Thyroid gland (tissue), 4 donors: ENCODE results near the gene PIGS. TPM values are rescaled to one million over a fixed set of nuclear protein-coding genes. Genes with fewer than 3 reads are reported as not detected.
A peak's percentile ranks its signal among the peaks of the same experiment; 100 is the strongest.

Experiments used
- DNase-seq, 2 donors: peaks; one replicate each; pipeline ENCODE4 v3.0.0-alpha.2; 2019
- H3K27ac ChIP-seq, 3 donors: fragments of 200-600 bp; sonication (generic); 1 replicate in 2 of 3; 2 replicates in 1 of 3; pipeline ENCODE4 v1.5.1; 2016 to 2019; ENCODE audit warnings: mild to moderate bottlenecking in 1 of 3, moderate library complexity in 1 of 3
- H3K27me3 ChIP-seq: fragments of 200-600 bp; sonication (generic); one replicate; pipeline ENCODE4 v1.5.1; 2019
- H3K36me3 ChIP-seq, 2 donors: fragments of 200-600 bp; sonication (generic); one replicate each; pipeline ENCODE4 v1.5.1; 2016 to 2019
- H3K4me1 ChIP-seq, 2 donors: fragments of 200-600 bp; sonication (generic); one replicate each; pipeline ENCODE4 v1.5.1; 2017 to 2019
- H3K4me3 ChIP-seq, 3 donors: fragments of 200-600 bp; sonication (generic); replicated peaks in 1 of 3; 1 replicate in 2 of 3; 2 replicates in 1 of 3; pipeline ENCODE4 v1.5.1; 2016; ENCODE audit warnings: mild to moderate bottlenecking in 1 of 3
- H3K9me3 ChIP-seq: fragments of 200-600 bp; sonication (generic); one replicate; pipeline ENCODE4 v1.5.1; 2017
- POLR2A ChIP-seq, 2 donors: fragments of 450-650 bp; IDR thresholded peaks; one replicate each; pipeline ENCODE4 v1.6.1; 2017; ENCODE audit warnings: antibody characterized with exemption in 2 of 2, mild to moderate bottlenecking in 2 of 2, moderate library complexity in 1 of 2
- WGBS, 2 donors: methylation state at CpG; one replicate each; pipeline ENCODE4 v1.1.5; 2017; 5-methylcytosine and 5-hydroxymethylcytosine counted together
- intact Hi-C: fragments of 100-400 bp; cut with DNase I; formaldehyde crosslinking; loops from one replicate; pipeline ENCODE4 v1.15.1; 2023
- total RNA-seq, 4 donors: library from RNA; depleted of rRNA; stranded (reverse); fragments of >200 nt; gene quantifications; one replicate each; pipeline ENCODE4 v1.2.3, GENCODE V29; 2016
- TF ChIP-seq, protein P1 (sequence below), 6 experiments: fragments of 200-600 bp in 3 of 6; fragments of 450-650 bp in 3 of 6; sonication (generic) in 3 of 6; IDR thresholded peaks; one replicate each; pipeline ENCODE4 v1.5.1; 2016 to 2019; ENCODE audit warnings: antibody characterized with exemption in 6 of 6, mild to moderate bottlenecking in 2 of 6, inconsistent platforms in 1 of 6, moderate library complexity in 1 of 6

PIGS gene
- total RNA-seq, 4 donors from 2014 or later: 37.2 to 111 (median 74.7) TPM

DNA sequence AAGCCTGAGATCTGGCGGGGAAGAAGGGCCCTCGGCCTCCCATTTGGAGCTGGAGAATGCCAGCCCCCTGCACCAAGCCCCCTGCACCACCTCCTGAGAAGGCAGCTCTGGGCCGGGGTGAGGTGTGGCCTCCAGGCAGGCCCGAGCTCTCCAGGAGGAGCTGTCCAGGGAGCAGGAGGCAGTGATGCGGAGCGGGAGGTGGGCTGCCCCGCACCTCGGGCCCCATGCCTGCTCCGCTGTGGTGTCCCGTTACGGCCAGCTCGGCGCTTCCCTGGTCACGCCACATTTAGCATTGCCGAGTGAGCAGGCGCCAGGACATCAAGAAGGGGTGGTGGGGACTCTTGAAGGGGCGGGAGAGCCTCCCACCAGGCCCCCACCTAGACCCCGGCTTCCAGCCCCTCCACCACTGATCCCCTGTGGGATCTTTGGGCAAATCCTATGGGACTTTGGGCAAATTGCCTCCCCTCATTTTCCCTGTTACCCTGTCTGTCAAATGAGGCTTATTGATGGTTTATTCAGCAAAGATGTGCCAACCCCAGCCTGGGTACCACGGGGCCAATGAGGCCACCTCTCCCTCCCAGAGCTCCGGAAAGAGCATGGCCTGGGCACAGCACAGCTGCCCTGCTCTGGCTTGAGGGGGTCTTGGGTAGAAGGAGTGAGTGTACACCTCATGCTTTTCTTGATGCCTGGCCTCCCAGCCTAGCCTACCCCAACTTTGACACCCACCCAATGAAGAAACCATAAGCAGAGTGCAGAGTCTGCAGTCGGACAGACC lies 49.8 kb downstream of the PIGS start:
- Histone ChIP-seq H3K27me3 (no peaks in the 10 kb centered on the region), H3K4me3 (no peak overlapping the region), H3K9me3 (no peaks in the 10 kb centered on the region), H3K4me1 (peaks cover 45 to 61% of the 10 kb centered on the region in 2 donors), H3K36me3 (no peaks in the 10 kb centered on the region), H3K27ac (peak overlapping the region; percentile 52 to 95 (median 90))
- intact Hi-C loops: no loop called here
- TF ChIP-seq, protein P1, sequence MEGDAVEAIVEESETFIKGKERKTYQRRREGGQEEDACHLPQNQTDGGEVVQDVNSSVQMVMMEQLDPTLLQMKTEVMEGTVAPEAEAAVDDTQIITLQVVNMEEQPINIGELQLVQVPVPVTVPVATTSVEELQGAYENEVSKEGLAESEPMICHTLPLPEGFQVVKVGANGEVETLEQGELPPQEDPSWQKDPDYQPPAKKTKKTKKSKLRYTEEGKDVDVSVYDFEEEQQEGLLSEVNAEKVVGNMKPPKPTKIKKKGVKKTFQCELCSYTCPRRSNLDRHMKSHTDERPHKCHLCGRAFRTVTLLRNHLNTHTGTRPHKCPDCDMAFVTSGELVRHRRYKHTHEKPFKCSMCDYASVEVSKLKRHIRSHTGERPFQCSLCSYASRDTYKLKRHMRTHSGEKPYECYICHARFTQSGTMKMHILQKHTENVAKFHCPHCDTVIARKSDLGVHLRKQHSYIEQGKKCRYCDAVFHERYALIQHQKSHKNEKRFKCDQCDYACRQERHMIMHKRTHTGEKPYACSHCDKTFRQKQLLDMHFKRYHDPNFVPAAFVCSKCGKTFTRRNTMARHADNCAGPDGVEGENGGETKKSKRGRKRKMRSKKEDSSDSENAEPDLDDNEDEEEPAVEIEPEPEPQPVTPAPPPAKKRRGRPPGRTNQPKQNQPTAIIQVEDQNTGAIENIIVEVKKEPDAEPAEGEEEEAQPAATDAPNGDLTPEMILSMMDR (IDR thresholded peaks at IDR 0.05): no peak
- no peak for TF ChIP-seq POLR2A (IDR thresholded peaks at IDR 0.05)
- 36 to 40% methylated on average over 6 to 8 of the region's 21 CpGs for WGBS, 2 donors
- peak; percentile 70 to 80 for DNase-seq

DNA sequence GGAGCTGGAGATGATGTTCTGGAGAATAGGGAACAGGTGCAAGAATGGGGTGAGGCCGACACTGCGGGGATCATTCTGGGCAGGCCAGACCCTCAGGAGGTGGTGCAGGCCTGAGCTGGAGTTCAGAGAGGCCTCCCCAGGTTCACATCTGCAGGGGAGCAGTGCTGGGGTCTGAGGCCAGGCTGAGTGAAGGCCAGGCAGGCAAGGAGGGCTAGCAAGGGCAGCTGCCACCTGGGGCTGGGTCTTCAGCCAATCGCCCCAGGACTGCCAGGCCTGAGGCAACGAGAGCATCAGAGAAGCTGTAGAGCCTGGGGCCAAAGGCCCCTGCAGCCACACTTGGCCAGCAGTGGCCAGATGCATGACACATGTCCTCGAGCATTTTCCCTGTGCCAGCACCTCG lies 50.6 kb downstream of the PIGS start:
- Histone ChIP-seq H3K36me3 (no peaks in the 10 kb centered on the region), H3K27me3 (no peaks in the 10 kb centered on the region), H3K9me3 (no peaks in the 10 kb centered on the region), H3K27ac (peak overlapping the region; percentile 52 to 95 (median 90)), H3K4me3 (no peak overlapping the region), H3K4me1 (peaks cover 43 to 54% of the 10 kb centered on the region in 2 donors)
- WGBS, 2 donors: 54 to 63% methylated on average over 2 to 4 of the region's 6 CpGs
- no peak for TF ChIP-seq POLR2A (IDR thresholded peaks at IDR 0.05)
- TF ChIP-seq, protein P1 (IDR thresholded peaks at IDR 0.05): no peak
- DNase-seq: no peak
- intact Hi-C loops: no loop called here

DNA sequence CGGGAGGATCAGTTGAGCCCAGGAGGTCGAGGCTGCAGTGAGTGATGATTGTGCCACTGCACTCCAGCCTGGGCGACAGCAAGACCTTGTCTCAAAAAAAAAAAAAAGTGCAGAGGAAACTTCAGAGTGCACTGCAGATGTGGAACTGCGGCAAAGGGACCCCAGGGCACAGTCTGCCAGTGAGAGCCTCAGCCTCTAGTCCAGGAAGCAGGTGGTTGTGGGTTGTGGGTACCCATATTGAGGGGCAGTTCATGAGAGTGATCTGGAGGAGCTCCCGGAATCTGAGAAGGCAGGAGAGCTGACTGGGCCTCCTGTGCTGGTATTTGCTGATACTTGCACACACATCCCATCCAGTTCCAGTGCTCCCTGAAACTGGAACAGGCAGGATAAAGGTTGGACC lies 52.1 kb downstream of the PIGS start:
- TF ChIP-seq, protein P1 (IDR thresholded peaks at IDR 0.05): no peak
- TF ChIP-seq POLR2A (IDR thresholded peaks at IDR 0.05): no peak
- Histone ChIP-seq H3K4me3 (no peak overlapping the region), H3K27ac (no peak overlapping the region), H3K36me3 (no peaks in the 10 kb centered on the region), H3K27me3 (no peaks in the 10 kb centered on the region), H3K4me1 (peaks cover 36 to 47% of the 10 kb centered on the region in 2 donors), H3K9me3 (no peaks in the 10 kb centered on the region)
- intact Hi-C loops: no loop called here
- DNase-seq: no peak
- 80 to 83% methylated on average over 5 of the region's 5 CpGs for WGBS, 2 donors

DNA sequence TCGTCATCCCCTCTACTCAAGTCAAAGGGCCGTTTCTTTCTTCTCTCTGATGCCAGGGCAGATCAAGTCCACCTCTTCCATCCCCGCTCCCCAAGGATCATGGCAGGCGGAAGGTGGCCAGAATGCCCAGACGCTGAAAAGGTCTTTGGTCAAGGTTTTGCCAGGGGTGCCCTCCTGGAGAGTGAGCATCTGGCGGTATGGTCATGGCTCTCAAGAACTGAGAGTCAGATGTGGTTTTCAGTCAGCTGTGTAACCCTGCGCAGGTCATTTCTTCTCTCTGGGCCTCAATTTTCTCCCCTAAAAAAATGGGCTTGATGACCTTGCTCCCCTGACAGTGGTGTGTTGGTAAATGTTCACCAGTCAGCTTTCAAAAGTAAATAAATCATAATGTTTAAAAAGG lies 52.7 kb downstream of the PIGS start:
- TF ChIP-seq POLR2A (IDR thresholded peaks at IDR 0.05): no peak
- TF ChIP-seq, protein P1 (IDR thresholded peaks at IDR 0.05): no peak
- DNase-seq: no peak
- intact Hi-C loops: no loop called here

DNA sequence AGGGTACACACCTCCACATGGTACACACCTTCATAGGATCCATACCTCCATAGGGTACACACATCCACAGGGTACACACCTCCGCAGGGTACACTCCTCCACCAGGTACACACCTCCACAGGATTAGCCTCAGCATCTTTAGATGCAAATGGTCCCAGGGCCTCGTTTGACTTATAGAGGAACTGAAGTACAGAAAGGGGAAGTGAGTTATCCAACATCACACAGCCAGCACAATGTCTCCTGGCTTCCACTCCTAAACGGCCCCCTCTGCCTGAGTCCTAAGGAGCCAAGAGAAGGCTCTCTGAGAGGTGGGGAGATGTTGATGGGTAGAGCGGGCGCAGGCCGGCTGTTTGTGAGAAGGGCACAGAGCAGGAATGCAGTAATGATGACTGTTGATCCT lies 53.2 kb downstream of the PIGS start:
- no peak overlapping the region for H3K4me3 ChIP-seq
- no peaks in the 10 kb centered on the region for H3K9me3 ChIP-seq
- intact Hi-C loops: no loop called here
- H3K4me1 ChIP-seq: peaks cover 32 to 37% of the 10 kb centered on the region in 2 donors
- no peaks in the 10 kb centered on the region for H3K36me3 ChIP-seq
- WGBS, 2 donors: 79 to 85% methylated on average over 6 of the region's 6 CpGs
- DNase-seq: no peak
- no peak overlapping the region for H3K27ac ChIP-seq
- TF ChIP-seq POLR2A (IDR thresholded peaks at IDR 0.05): no peak
- TF ChIP-seq, protein P1 (IDR thresholded peaks at IDR 0.05): no peak
- H3K27me3 ChIP-seq: no peaks in the 10 kb centered on the region

More for the DNA sequence above, 52.7 kb downstream of the PIGS start:
- Histone ChIP-seq H3K4me3 (no peak overlapping the region), H3K36me3 (no peaks in the 10 kb centered on the region), H3K27ac (no peak overlapping the region), H3K9me3 (no peaks in the 10 kb centered on the region), H3K27me3 (no peaks in the 10 kb centered on the region), H3K4me1 (peaks cover 35 to 42% of the 10 kb centered on the region in 2 donors)
- 89 to 91% methylated on average over 7 of the region's 7 CpGs for WGBS, 2 donors
